Osteoblast (primary cell): Measurements from ENCODE around the gene ITGB3BP. TPM values are rescaled to one million over a fixed set of nuclear protein-coding genes. Genes with fewer than 3 reads are reported as not detected.
A peak's percentile ranks its signal among the peaks of the same experiment; 100 is the strongest.

Source experiments
- DNase-seq: peaks from one replicate; pipeline ENCODE4 v3.0.0; 2011; ENCODE audit warnings: low spot score, mixed read lengths; ENCODE audit not compliant: insufficient read length; ENCODE audit errors: missing footprints
- H2AFZ ChIP-seq: 2 replicates; pipeline ENCODE4 v1.6.0; 2011; ENCODE audit warnings: mild to moderate bottlenecking, low read length
- H3K27ac ChIP-seq: 2 replicates; pipeline ENCODE4 v1.5.1; 2011; ENCODE audit warnings: mild to moderate bottlenecking, low read depth, low read length, moderate library complexity
- H3K27me3 ChIP-seq: 2 replicates; pipeline ENCODE4 v1.6.0; 2012; ENCODE audit warnings: mild to moderate bottlenecking, control low read depth, inconsistent platforms, low read length, moderate library complexity; ENCODE audit not compliant: insufficient read depth
- H3K36me3 ChIP-seq: 2 replicates; pipeline ENCODE4 v1.5.1; 2011; ENCODE audit warnings: mild to moderate bottlenecking, low read length, control low read depth, moderate library complexity; ENCODE audit not compliant: insufficient read depth
- H3K4me1 ChIP-seq: 2 replicates; pipeline ENCODE4 v1.5.1; 2011; ENCODE audit warnings: mild to moderate bottlenecking, low read length, control low read depth, moderate library complexity; ENCODE audit not compliant: insufficient read depth
- H3K4me2 ChIP-seq: 2 replicates; pipeline ENCODE4 v1.6.0; 2011; ENCODE audit warnings: mild to moderate bottlenecking, low read length; ENCODE audit not compliant: insufficient read depth
- H3K4me3 ChIP-seq: fragments of 200-600 bp; sonication (generic); 3 replicates; pipeline ENCODE4 v1.5.1; 2012; ENCODE audit warnings: mild to moderate bottlenecking, low read length, inconsistent platforms; ENCODE audit not compliant: insufficient read depth
- H3K79me2 ChIP-seq: 2 replicates; pipeline ENCODE4 v1.6.0; 2012; ENCODE audit warnings: mild to moderate bottlenecking, low read length, control low read depth, inconsistent platforms; ENCODE audit not compliant: insufficient read depth
- H3K9me3 ChIP-seq: 2 replicates; pipeline ENCODE4 v1.5.1; 2011; ENCODE audit warnings: low read depth, low read length, control low read depth
- H4K20me1 ChIP-seq: 2 replicates; pipeline ENCODE4 v1.6.0; 2012; ENCODE audit warnings: mild to moderate bottlenecking, low read length, control low read depth; ENCODE audit not compliant: insufficient read depth
- total RNA-seq: library from RNA; depleted of rRNA; stranded (reverse); fragments of >200 nt; gene quantifications from 2 replicates; pipeline ENCODE4 v1.2.3, GENCODE V29; 2012
- TF ChIP-seq, protein P1 (sequence below): IDR thresholded peaks from 2 replicates; pipeline ENCODE4 v1.5.1; 2011; ENCODE audit warnings: mild to moderate bottlenecking, low read depth, low read length, moderate library complexity; ENCODE audit errors: extremely low read depth

Gene ITGB3BP
- total RNA-seq, 1 donor: 10.5 TPM

DNA sequence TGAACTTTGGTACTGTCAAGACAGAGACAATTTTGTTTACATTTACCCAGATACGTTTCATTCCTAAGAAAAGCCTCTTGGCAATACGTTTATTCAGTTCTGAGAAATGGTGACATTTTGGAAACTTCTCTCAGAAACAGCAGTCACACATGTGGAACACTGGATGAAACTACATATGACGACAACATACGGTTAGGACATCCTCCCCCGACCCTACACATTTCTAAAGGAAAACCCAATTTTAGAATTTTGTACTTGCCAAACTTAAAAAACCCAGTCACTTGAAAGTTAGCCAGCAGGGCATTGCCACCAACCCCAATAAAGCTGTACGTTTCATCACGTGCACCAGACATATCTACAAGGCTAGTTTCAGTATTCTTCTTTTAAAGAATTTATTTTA lies 56.8 kb downstream of the ITGB3BP start:
- Histone ChIP-seq H3K27ac (no peak overlapping the region), H3K4me3 (no peak overlapping the region), H3K4me1 (no peaks in the 10 kb centered on the region), H3K27me3 (no peaks in the 10 kb centered on the region), H3K36me3 (peaks cover 4% of the 10 kb centered on the region), H3K4me2 (no peak overlapping the region), H3K9me3 (peaks cover 3% of the 10 kb centered on the region), H2AFZ (no peak overlapping the region), H3K79me2 (no peaks in the 10 kb centered on the region), H4K20me1 (no peaks in the 10 kb centered on the region)
- no peak for DNase-seq
- TF ChIP-seq, protein P1, sequence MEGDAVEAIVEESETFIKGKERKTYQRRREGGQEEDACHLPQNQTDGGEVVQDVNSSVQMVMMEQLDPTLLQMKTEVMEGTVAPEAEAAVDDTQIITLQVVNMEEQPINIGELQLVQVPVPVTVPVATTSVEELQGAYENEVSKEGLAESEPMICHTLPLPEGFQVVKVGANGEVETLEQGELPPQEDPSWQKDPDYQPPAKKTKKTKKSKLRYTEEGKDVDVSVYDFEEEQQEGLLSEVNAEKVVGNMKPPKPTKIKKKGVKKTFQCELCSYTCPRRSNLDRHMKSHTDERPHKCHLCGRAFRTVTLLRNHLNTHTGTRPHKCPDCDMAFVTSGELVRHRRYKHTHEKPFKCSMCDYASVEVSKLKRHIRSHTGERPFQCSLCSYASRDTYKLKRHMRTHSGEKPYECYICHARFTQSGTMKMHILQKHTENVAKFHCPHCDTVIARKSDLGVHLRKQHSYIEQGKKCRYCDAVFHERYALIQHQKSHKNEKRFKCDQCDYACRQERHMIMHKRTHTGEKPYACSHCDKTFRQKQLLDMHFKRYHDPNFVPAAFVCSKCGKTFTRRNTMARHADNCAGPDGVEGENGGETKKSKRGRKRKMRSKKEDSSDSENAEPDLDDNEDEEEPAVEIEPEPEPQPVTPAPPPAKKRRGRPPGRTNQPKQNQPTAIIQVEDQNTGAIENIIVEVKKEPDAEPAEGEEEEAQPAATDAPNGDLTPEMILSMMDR: no peak

DNA sequence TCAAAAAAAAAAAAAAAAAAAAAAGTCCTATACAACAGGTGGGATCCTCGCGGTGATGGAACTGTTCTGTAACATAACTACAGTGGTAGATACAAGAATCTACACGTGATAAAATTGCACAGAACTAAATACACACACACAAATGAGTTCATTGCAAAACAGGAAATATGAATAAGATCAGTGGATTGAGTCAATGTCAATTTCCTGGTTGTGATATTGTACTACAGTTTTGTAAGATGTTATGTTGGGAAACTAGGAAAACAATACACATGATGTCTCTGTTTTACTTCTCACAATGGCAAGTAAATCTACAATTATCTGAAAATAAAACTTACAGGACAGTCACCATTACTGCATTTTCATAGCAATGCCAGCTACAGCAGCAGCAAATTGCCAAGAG lies 59.8 kb downstream of the ITGB3BP start:
- Histone ChIP-seq H3K4me2 (no peak overlapping the region), H4K20me1 (no peaks in the 10 kb centered on the region), H3K79me2 (no peaks in the 10 kb centered on the region), H3K36me3 (peaks cover 4% of the 10 kb centered on the region), H3K4me3 (no peak overlapping the region), H3K4me1 (no peaks in the 10 kb centered on the region), H3K9me3 (peaks cover 3% of the 10 kb centered on the region), H3K27ac (peak overlapping the region; percentile 28), H2AFZ (no peak overlapping the region), H3K27me3 (no peaks in the 10 kb centered on the region)
- DNase-seq: no peak
- TF ChIP-seq, protein P1: no peak

DNA sequence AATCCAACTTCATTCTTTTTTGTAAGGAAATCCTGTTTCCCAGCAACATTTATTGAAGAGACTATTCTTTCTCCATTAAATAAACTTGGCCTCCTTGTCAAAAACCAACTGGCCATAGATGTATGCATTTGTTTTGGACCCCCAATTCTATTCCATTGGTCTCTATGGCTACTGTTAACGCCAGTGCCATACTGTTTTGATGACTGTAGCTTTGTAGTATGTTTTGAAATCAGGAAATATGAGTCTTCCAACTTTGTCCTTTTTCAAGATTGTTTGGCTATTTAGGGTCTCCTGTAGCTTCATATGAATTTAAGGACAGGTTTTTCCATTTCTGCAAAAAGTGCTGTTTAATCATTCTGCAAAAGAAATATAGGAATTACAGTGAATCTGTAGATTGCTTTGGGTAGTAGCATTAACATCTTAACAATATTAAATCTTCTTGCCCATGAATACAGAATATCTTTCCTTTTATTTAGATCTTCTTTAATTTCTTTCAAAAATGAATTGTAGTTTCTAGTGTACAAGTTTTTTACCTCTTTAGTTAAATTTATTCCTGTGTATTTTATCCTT lies 61.3 kb downstream of the ITGB3BP start:
- TF ChIP-seq, protein P1: no peak

DNA sequence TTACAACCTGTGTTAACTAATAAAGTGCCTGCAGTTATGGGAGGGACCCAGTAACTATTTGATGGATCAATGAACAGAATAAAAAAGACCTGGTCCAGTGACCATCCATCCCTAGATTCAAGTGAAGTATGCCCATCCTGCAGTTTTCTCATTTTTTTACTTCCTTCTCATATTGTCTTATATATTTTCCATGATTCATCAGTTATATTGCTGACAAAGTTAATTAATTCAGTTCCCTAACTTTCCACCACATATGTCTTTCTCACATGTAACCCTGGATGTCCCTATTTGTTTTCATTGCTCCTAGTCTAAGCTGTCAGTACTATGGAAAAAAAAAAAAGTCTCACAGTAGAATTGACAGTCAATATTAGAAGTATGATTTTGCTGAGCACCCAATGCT lies 64.3 kb downstream of the ITGB3BP start:
- Histone ChIP-seq H3K36me3 (peaks cover 4% of the 10 kb centered on the region), H3K4me1 (no peaks in the 10 kb centered on the region), H2AFZ (no peak overlapping the region), H4K20me1 (no peaks in the 10 kb centered on the region), H3K9me3 (peaks cover 3% of the 10 kb centered on the region), H3K27me3 (no peaks in the 10 kb centered on the region), H3K4me2 (no peak overlapping the region), H3K27ac (no peak overlapping the region), H3K4me3 (no peak overlapping the region), H3K79me2 (no peaks in the 10 kb centered on the region)
- TF ChIP-seq, protein P1: no peak
- no peak for DNase-seq

More for the DNA sequence above, 61.3 kb downstream of the ITGB3BP start:
- DNase-seq: no peak
- Histone ChIP-seq H3K4me1 (no peaks in the 10 kb centered on the region), H3K4me2 (no peak overlapping the region), H3K27ac (no peak overlapping the region), H3K9me3 (peaks cover 3% of the 10 kb centered on the region), H3K27me3 (no peaks in the 10 kb centered on the region), H3K79me2 (no peaks in the 10 kb centered on the region), H4K20me1 (no peaks in the 10 kb centered on the region), H2AFZ (no peak overlapping the region), H3K4me3 (no peak overlapping the region), H3K36me3 (peaks cover 4% of the 10 kb centered on the region)
